GM13976 (cell line): ENCODE measurements around the gene RASGEF1C.

Source experiments
- DNase-seq: peaks from one replicate; pipeline ENCODE4 v3.0.0; 2012; ENCODE audit warnings: low spot score
- CTCF ChIP-seq: IDR thresholded peaks from 2 replicates; pipeline ENCODE4 v1.5.1; 2012; ENCODE audit warnings: borderline replicate concordance, mild to moderate bottlenecking; ENCODE audit not compliant: insufficient read depth; ENCODE audit errors: extremely low read depth, missing control alignments, control extremely low read depth
- in situ Hi-C: fragments of 300-500 bp; cut with MboI; formaldehyde crosslinking; loops from one replicate; pipeline ENCODE4 v1.12.0; 2022; ENCODE audit warnings: low sequenced_read_pairs, mixed read lengths, inconsistent platforms; ENCODE audit not compliant: unreplicated experiment

RASGEF1C gene

GRCh38 chr5:180238631-180239030 is 29.6 kb upstream of the RASGEF1C start:
- no peak for TF ChIP-seq CTCF
- in situ Hi-C loops, result no loop called here
- no peak for DNase-seq

- TF ChIP-seq CTCF, result no peak
- DNase-seq, result no peak
- in situ Hi-C loops, result no loop called here
Measured at GRCh38 chr5:180235846-180236245, 26.8 kb upstream of the RASGEF1C start.

GRCh38 chr5:180235077-180235476 is 26.1 kb upstream of the RASGEF1C start:
- in situ Hi-C loops, result no loop called here
- no peak for TF ChIP-seq CTCF

GRCh38 chr5:180234271-180234670 is 25.3 kb upstream of the RASGEF1C start:
- in situ Hi-C loops, result no loop called here
- no peak for TF ChIP-seq CTCF
- no peak for DNase-seq

More at GRCh38 chr5:180235077-180235476, 26.1 kb upstream of the RASGEF1C start:
- no peak for DNase-seq

GRCh38 chr5:180233729-180234128 is 24.7 kb upstream of the RASGEF1C start:
- in situ Hi-C loops, result no loop called here
- DNase-seq, result no peak
- TF ChIP-seq CTCF, result no peak

GRCh38 chr5:180230017-180230416 is 21.0 kb upstream of the RASGEF1C start:
- in situ Hi-C loops, result no loop called here

More at GRCh38 chr5:180230017-180230416, 21.0 kb upstream of the RASGEF1C start:
- DNase-seq, result no peak
- no peak for TF ChIP-seq CTCF
